ENCODE results near the gene MYRIP.
"Not testable (repeated sequence)": the region's sequence is repeated elsewhere in the genome, so short reads cannot be mapped to it uniquely, and the experiment has no call there.

Gene MYRIP

GRCh38 chr3:39806820-39807219 is 2.6 kb upstream of the MYRIP start:
- no peak for DNase-seq

GRCh38 chr3:39808467-39809180 is 785 bp upstream of the MYRIP start:
- DNase-seq = peak in 19 of 58 donors; percentile 8 to 73 (median 30)

DNA sequence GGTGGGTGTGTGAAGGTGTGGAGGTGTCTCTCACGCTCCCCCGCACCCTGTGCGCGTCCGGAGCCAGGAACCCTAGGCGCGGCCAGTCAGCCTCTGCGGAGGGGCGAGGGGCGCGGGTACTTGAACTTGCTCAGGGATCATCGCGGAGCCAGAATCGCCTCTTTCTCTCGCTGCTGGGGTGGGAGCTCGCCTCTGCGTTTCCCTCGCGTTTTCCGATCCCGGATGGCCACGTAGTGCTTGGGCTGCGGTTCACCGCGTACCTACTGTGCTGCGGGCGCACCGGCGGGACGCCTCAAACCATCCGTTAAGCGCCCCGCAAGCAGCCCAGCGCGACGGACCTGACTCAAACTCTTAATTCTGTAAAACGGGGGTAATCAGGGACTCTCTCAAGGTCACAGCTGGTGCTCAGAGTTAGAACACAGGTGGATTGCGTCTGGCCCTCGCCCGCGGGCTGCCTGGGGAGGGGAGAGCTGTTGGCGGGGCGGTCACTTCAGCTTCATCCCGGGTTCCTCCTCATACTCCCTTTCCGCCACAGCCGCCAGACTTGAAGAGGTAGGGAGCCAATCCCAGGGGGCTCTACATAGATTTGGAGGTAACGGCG is 686 bp downstream of the MYRIP start:
- DNase-seq = peak in 3 of 58 donors; percentile 4 to 50 (median 21)

DNA sequence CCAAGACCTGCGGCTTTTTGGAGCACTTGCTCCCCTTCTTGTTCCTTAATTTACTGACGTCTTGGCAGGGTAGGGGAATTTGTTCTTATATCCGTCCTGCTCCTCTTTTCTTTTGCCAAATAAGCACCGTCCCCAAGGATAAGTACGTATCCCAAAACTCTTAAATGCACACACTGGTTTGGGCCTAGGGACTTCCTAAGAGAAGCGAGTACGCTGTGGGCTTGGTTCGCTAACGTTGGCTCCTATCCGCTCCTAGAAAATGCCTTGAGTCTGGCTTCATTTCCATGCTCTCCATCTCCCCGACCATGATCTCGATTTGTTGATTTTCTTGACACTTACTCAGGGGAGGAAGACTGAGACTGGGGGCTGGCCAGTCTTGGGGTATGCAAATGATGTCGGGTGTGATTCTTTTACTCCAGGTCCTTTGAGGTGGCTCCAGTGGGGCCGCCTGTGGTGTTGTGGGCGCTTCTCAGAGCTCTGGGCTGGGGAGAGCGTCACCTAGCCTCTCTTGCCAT is 1.3 kb downstream of the MYRIP start:
- DNase-seq = no peak

GRCh38 chr3:39811561-39811960 is 2.2 kb downstream of the MYRIP start:
- DNase-seq = peak in 1 of 58 donors; percentile 20

DNA sequence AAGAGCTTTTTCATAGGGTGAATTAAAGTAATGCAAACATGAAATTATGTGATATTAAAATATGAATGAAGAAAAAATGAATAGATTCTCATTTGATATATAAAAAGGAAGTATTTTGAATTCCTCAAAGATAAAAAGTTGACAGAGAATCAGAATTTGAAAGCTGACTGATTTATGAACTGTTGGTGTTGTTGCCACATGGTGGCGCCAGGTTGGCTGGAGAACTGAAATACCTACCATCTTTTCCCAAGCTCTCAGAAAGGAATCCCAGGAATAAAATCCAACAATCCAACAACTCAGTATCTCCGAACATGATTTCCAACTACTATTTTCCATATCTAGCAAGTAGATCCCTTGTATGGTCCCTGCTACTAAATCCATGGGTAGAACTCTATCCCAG is 3.1 kb downstream of the MYRIP start:
- peak in 4 of 58 donors; percentile 8 to 45 (median 26) for DNase-seq

DNA sequence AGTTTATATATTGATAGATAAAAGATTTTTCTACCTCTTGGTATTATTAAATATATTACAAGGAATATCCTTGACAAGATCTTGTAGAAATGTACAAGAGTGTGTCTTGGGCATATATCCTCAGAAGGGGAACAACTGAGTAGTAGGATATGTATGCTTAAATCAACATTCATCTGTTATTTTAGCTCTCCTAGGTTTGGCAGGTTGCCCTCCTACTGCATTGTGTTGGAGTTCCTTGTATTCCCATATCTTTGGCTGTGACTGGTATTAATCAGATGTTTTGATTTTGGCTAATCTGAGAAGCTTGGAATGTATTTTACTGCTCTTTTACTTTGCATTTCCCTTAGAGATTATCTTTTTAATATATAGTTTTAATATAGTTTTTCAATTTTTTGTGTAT is 4.6 kb downstream of the MYRIP start:
- DNase-seq = no peak

DNA sequence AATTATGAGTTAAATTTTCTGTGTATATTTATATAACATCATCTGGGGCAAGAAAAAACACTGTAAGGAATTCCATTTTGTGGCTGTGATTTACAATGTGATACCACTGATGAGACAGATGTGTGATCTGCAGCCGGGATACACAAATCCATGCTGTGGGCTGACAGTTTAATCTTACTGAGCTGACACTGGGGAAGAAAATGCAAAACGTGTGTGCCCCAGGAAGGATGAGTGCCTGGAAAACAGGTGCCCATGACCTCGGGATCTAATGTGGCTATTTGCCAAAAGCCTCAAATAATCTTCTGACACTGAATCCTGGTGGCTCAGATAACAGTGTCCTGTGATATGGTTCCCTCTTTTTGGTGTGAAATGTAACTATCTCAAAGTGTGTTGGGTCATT is 10.5 kb downstream of the MYRIP start:
- no peak for DNase-seq

GRCh38 chr3:39833764-39834163 is 24.4 kb downstream of the MYRIP start:
- not testable (repeated sequence) for DNase-seq

GRCh38 chr3:39839484-39839883 is 30.1 kb downstream of the MYRIP start:
- DNase-seq = no peak

- no peak for DNase-seq
These were observed 34.0 kb downstream of the MYRIP start for GRCh38 chr3:39843440-39843839.

DNA sequence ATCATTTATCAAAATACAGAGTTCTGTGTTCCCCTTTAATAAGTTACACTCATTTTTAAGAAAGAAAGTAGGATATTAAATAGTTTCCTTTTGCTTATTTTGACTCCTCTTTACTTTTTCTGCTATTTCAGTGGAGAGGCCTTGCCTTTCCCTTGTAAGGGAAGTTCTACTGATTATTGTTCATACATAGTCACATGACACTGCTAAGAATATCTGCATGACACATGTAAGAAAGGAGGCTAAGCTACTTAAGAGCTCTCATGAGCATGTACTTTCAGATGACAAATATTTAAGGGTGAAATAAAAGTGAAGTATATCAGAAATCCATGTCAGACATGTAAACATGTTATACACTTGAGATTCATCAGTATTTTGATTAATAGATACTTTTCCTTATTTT is 39.0 kb downstream of the MYRIP start:
- DNase-seq = no peak

GRCh38 chr3:39849992-39850715 is 40.7 kb downstream of the MYRIP start:
- no peak for DNase-seq

DNA sequence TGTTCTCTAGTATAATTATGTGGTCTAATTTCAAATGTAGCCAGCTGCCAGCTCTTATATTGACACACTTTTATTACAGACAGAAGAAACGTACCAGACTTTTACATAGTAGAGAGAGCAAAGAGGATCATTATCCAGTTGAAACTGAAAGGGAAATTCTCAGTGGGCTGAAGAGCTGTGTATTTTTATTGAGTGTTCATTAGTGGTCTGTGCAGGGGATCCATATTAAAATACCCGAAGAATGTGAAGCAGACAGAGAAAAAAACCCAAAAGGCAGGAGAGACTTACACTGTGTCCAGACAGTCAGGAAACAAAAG is 41.3 kb downstream of the MYRIP start:
- no peak for DNase-seq

GRCh38 chr3:39855517-39855916 is 46.1 kb downstream of the MYRIP start:
- no peak for DNase-seq

GRCh38 chr3:39869890-39870289 is 60.5 kb downstream of the MYRIP start:
- DNase-seq = no peak

DNA sequence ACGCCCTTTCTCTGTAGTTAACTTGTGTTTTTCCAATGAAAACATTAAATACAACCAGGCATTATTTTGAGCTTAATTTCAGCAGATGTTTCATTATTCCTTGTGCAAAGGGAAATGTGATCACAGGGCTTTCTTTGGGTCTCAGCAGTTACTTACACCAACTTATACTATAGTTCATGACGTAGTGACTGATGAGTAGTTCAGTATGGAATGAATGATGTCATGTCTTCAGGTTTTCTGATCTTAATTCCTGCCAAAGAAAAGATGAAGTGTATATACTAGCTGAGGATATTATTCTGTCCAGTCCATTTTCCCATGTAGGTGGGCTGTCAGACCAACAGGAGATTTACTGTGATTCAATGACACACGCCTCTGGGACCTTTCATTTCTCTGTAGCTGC is 61.3 kb downstream of the MYRIP start:
- no peak for DNase-seq

GRCh38 chr3:39879581-39879980 is 70.2 kb downstream of the MYRIP start:
- no peak for DNase-seq

GRCh38 chr3:39882111-39882510 is 72.7 kb downstream of the MYRIP start:
- DNase-seq = no peak

DNA sequence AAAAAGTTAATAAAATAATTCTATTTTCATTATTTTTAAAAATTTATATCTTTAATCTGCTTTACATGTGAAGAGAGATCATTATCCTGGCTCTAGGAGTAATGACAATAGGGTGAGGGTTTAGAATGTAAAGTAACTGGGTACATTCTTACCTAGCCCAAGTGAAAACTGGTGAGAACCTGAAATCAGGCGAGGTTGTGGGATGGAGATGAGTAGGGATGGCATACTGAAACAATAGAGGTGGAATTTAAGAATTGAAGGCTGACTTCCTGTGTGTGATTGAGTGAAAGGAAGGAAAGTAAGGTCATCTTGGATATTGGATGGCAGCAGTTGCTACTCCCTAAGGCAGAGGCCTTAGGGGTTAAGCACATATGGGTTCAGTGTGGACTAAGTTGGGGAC is 82.7 kb downstream of the MYRIP start:
- no peak for DNase-seq

- DNase-seq = no peak
These were observed 86.8 kb downstream of the MYRIP start for GRCh38 chr3:39896184-39896583.

- no peak for DNase-seq
These were observed 91.1 kb downstream of the MYRIP start for GRCh38 chr3:39900462-39901002.

Data from anterior cingulate cortex (tissue), 58 donors.